ENCODE measurements around the gene CEBPE.

Gene CEBPE

DNA sequence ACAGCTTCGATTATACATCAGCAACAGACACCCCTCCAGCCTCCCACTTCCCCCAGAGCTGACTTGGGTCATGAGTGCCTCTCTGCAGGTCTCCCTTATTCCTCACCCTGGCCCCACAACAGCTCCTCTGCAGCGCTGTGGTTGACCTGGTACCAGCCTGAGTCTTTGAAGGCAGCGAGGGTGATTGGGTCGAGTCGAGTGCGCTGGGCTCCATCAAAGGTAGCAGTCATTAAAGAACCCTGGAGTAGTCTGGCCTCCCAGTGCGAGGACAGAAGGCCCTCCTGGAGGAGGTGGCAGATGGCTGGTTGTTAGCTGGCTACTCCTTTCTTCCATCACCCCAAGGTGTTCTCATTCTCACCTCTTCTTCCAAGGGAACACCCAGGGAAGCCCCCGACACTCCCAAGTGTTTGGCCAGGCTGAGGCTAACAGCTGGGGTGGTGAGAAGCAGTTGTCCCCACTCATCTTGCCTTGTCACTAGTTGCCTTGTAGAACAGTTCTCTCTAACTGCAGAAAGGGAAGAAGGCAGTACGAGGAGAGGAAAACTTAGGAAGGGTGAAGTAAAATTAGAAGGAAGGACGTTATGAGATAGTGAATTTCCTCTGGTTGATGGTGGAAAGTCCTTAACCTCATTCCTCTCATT, 16.9 kb downstream of the CEBPE start:
- no peak for DNase-seq

DNA sequence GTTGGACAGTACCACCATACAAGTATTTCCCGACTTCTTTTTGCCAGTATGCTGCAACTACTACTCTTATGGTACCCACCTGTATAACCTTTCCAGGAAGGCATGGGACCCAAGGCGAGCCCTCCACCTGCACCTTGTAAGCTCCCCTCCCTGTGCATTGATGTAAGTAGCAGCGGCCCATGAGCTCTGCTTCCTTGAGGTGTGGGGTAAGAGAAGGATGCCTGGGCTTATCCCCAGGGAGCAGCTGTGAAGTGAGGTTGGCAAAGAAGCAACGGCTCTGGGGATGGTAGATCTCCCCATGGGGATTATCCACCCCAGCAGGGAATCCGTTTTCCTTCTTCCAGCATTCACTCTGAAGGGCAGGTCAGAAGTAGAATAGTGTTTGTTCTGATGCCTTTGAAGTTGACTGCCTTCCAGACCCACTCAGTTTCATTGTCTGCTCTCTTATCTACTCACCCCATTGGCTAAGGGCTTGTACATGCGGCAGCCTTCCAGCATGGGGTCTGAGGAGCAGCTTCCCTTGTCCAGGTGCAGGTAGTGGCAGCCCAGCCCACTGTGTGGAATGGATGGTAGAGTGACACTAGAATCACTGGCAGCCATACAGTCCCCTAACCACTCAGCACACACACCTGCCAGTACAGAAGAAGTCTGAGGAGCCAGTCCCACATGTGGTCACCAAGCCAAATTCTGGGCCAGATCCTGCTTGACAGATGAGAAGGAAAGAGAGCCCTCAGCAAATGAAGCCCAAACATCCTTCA, 17.7 kb downstream of the CEBPE start:
- DNase-seq, result no peak

- no peak for DNase-seq
Measured at GRCh38 chr14:23099212-23099861, 19.7 kb downstream of the CEBPE start.

DNA sequence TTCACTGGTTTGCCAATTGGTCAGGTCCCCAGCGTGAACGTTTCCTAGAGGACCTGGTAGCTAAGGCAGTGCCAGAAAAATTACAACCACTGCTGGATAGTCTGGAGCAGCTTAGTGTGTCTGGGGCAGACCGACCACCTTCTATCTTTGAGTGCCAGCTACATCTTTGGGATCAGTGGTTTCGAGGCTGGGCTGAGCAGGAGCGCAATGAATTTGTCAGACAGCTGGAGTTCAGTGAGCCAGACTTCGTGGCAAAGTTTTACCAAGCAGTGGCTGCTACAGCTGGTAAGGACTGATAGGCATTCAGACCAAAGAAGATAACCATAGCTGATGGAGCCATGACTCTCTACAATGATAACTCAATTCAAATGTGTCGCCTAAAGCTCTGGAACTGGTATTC, 21.3 kb downstream of the CEBPE start:
- DNase-seq, result no peak

GRCh38 chr14:23095196-23096108, 23.6 kb downstream of the CEBPE start, which contains the start of gene C14orf119:
Gene C14orf119, plus strand, starts transcription at chr14:23095505. Its CDS starts 2,154 bp downstream, at chr14:23097659.
- DNase-seq, result peak; percentile 99

DNA sequence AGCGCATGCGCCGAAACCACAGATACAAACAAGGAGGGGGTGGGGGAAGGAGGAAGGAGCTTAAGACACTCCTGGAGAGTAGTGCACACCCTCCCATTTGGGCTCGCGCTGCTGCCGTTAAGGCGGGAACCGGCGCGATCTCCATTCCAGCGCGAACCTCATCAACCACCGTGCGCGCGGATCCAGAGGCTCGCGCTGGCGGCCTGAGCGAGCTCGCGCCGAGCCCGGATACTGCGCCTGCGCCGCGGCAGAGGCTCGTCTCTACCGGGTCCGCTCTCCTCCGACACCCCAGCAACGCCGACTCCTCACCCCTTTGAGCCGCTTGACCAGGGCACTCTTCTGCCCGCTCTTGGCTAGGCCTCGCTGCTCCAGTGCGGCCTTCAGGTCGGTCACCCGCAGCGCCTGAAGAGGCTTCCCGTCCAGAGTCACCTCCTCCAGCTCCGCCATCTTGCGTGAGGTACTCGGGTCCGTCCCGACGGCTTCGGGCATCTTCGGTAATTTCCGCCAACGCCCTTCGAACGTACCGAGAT, 24.3 kb downstream of the CEBPE start, which contains the start of gene ACIN1:
Gene ACIN1, minus strand, starts transcription at position 471 of the 530 bp plus-strand sequence. Its CDS starts 24 bp downstream, at position 447.
- no peak for DNase-seq

DNA sequence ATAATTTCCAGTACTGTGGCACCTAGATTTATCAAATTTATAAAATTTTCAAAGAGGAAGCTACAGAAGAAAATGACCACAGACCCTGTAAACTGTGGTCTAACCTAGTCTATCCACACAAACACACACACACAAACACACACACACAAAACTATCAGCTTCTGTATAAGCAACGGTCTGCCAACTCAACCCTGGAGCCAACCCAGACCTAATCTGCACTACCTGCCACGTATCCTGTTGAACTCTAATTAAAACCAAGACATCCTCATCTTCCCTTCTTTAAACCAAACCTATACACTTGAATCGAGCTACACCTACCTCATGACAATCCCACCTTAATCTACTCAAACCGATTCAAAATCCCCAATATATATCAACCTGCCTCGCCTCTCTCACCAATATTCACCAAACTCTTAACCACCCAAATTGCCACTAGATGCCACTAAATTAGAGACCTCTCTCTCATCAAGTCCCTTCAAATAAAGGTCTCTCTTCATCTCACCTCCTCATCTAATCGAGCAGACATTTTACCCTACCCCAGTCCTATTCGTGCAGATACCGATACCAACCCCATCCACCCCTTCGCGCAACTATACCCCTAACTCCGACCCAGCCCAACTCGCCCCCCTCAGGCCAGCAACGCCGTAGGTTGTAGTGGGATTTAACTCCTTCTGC, 24.9 kb downstream of the CEBPE start:
- DNase-seq, result no peak

GRCh38 chr14:23093526-23093925, 25.5 kb downstream of the CEBPE start:
- DNase-seq, result no peak

DNA sequence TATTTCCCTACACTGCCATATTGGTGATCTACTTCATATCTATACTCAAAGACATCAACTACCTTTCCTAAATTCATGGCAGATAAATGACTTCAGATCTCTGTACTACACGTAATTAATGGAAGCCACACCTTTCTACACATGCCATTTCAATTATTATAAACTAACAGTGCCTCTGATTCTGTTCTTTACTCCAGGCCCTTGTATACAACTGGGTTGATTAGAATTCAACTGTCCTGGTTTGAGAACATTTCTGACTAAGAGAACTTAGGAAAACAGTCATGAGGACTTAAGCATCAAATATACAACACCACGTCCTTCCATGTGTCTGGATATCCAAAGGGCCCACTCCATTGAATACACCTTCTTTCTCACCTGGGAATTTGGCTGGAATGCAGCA, 26.0 kb downstream of the CEBPE start:
- DNase-seq, result no peak

DNA sequence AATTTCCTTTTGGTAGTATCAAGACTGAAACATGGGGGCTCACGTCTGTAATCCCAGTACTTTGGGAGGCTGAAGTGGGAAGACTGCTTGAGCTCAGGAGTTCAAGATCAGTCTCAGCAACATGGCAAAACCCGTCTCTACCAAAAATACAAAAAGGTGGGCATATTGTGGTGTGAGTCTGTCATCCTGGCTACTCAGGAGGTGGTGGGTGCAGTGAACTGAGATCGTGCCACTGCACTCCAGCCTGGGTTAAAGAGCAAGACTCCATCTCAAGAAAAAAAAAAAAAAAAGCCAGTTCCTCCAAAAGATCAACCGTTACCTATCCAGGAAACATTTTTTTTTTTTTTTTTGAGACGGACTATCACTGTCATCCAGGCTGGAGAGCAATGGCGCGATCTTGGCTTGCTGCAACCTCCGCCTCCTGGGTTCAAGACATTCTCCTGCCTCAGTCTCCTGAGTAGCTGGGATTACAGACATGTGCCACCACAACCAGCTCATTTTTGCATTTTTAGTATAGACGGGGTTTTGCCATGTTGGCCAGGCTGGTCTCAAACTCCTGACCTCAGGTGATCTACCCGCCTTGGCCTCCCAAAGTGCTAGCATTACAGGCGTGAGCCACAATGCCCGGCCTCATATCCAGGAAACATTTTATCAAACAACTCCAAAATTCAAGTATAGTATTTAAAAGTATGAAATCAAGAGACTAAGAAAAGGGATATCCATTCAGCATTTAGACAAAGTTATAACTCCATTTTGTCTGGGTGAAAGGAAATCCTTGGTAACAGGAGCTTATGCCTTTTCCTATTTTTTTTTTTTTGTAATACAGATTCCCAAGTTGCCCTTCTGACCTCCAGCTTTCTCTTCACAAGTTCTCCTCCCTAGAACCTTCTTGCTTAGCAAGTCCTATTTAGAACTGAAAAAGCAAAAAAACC, 27.5 kb downstream of the CEBPE start:
- DNase-seq, result no peak

DNA sequence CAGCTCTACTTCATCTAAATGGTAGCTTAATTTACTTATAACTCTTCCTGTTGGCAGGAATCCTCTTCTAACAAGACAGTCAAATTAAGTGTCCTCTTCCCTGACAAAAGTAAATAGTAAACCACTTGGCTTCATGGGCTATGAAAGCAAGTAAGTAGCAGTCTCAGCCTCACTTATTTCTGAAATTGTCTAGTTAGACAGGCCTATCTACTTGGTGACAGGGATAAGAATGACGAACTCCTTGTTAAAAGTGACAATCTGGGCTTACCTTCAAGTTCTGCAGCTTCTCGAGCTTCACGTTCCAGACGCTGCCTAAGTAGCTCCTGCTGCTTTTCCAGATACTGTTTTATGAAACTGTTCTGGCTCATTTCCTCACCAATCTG, 28.8 kb downstream of the CEBPE start:
- DNase-seq, result no peak

GRCh38 chr14:23089498-23090253, 29.4 kb downstream of the CEBPE start:
- no peak for DNase-seq

DNA sequence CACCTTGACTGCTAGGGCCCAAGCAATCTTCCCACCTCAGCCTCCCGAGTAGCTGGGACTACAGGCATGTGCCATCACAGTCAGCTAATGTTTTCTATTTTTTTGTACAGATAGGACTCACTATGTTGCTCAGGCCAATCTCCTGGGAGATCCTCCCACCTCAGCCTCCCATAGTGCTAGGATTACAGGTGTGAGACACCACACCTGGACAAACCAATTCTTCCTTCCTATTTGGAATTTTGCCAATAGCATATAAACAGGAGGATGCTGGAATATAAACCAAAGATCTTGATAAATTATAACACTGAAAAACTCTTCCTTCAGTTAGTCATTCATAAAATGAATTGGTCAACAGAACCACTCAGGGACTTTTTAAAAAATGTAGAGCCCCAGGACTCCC, 32.5 kb downstream of the CEBPE start:
- no peak for DNase-seq

DNA sequence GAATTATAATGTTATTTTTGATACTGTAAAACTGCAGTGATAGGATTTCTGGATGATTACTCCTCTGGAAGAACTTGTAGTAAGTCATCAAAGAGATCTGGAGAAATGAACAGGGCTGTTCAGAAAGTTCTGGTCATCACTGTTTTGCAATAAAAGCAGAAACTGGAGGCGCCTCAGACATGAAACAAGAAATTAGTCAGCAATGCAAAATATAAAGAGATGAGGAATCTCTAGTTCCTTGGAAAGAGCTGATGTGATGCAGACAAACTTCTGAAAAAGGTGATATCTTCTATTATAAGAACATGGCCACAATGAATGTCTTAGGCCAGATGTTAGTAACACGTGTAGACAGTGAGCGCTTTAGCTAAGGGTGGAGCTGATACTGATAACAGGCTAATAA, 33.6 kb downstream of the CEBPE start:
- DNase-seq, result no peak

DNA sequence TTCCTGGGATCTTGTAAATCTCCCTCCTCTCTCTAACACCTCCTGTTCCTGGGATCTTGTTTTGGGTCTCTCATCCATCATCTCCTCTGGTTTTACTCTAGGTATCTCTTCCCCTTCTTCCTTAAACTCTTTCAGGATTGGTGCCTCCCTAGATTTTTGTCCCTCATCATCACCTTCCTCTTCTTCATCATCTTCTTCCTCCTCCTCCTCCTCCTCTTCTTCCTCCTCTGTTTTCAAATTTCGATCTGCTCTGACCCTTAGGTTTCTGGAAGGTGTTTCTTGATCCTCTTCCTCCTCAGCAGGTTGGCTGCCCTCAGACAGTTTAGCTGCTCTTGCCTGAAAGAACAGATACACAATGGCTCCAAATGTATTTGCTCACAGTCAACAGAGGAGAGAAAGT, 38.6 kb downstream of the CEBPE start:
- no peak for DNase-seq

DNA sequence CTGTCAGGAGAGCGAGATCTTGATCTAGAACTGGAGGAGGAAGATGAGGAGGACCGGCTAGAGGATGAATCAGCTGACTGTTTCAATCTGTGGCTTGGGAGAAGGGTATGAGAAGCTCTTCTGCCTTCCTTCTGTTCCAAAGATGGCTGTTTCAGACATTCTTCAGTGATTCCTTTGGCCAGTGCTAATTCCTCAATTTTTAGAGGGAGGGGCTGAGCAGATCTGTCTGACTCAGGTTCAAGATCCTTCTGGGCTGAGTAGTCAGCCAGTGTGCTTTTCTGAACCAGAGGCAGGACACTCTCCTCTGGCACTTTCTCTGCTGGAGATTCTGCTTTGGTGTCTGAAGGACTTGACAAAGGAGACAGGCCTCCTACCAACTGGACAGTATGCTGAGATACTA, 39.3 kb downstream of the CEBPE start:
- no peak for DNase-seq

DNA sequence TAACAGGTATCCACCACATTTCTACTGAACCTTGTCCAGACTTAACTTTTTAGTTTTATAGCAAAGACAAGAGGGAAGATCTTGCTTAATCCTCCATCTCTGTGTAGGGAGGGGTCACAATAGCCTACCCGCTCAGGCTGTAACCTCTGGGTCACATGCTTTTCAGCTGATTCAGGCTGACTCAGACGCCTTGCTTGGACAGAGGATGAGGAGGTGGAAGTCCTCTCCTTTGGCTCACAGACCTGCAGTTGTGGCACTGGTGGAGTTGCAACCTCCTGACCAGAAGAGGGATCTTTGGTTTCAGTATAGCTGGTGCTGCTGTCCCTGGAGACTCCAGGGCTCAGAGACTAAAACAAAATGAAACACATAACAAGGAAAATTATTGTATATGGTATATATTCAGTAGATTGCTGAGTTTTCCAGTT, 40.4 kb downstream of the CEBPE start:
- no peak for DNase-seq

- no peak for DNase-seq
Measured at GRCh38 chr14:23077962-23078361, 41.1 kb downstream of the CEBPE start.

GRCh38 chr14:23076785-23077408, 42.2 kb downstream of the CEBPE start:
- no peak for DNase-seq
